Fibroblast of the aortic adventitia (primary cell): ENCODE results near the gene EMP1. TPM values are rescaled to one million over a fixed set of nuclear protein-coding genes. Genes with fewer than 3 reads are reported as not detected.

ENCODE experiments used
- DNase-seq: peaks from one replicate; pipeline ENCODE4 v3.0.0-alpha.2; 2010; ENCODE audit warnings: low read depth
- H3K4me3 ChIP-seq: 2 replicates; pipeline ENCODE4 v1.5.1; 2011; ENCODE audit warnings: low read depth, mild to moderate bottlenecking, control low read depth, low read length, moderate library complexity
- total RNA-seq: library from RNA; depleted of rRNA; stranded (reverse); fragments of >200 nt; gene quantifications from 2 replicates; pipeline ENCODE4 v1.2.3, GENCODE V29; 2012; ENCODE audit warnings: low replicate concordance
- TF ChIP-seq, protein P1 (sequence below): IDR thresholded peaks from 2 replicates; pipeline ENCODE4 v1.5.1; 2011; ENCODE audit warnings: mild to moderate bottlenecking, low read length, control low read depth, inconsistent platforms; ENCODE audit not compliant: insufficient read depth

Gene EMP1
- total RNA-seq, 1 donor = 244 TPM

DNA sequence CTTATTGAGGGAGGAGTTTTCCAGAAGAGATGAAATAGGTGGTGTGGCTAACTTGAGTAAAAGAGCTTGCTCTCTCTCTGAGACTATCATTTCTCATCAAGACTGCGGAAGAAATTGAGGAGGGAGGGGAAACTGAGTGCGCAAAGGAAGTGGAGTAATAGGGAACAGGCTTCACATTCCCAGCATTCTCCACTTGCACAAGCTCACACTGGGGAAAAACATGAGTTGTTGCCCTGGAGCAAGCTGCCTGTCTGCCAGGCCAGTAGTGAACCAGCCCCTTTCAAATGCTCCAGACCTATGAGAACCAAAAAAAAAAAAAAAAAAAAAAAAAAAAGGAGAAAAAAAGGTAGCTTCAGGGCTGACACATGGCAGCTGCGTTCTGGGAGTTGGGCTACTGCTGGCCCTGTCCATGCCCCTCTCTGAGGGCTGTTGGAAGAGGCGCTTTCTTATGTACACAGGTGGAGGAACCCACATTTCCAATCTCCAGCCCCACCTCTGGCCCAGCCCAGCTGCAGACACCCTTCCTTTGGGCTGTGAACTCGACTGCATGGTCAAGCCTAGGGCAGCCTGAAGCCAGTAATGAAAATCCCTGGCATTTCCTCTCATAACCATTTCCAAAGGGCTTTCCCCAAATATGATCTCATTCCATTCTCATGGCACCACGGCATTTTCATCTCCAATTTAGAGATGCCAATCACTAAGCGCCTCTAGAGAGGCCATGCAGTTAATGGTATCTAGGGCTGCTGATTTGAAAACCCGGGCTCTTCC lies 32.5 kb upstream of the EMP1 start:
- DNase-seq = no peak
- H3K4me3 ChIP-seq = no peak overlapping the region
- TF ChIP-seq, protein P1, sequence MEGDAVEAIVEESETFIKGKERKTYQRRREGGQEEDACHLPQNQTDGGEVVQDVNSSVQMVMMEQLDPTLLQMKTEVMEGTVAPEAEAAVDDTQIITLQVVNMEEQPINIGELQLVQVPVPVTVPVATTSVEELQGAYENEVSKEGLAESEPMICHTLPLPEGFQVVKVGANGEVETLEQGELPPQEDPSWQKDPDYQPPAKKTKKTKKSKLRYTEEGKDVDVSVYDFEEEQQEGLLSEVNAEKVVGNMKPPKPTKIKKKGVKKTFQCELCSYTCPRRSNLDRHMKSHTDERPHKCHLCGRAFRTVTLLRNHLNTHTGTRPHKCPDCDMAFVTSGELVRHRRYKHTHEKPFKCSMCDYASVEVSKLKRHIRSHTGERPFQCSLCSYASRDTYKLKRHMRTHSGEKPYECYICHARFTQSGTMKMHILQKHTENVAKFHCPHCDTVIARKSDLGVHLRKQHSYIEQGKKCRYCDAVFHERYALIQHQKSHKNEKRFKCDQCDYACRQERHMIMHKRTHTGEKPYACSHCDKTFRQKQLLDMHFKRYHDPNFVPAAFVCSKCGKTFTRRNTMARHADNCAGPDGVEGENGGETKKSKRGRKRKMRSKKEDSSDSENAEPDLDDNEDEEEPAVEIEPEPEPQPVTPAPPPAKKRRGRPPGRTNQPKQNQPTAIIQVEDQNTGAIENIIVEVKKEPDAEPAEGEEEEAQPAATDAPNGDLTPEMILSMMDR = no peak

DNA sequence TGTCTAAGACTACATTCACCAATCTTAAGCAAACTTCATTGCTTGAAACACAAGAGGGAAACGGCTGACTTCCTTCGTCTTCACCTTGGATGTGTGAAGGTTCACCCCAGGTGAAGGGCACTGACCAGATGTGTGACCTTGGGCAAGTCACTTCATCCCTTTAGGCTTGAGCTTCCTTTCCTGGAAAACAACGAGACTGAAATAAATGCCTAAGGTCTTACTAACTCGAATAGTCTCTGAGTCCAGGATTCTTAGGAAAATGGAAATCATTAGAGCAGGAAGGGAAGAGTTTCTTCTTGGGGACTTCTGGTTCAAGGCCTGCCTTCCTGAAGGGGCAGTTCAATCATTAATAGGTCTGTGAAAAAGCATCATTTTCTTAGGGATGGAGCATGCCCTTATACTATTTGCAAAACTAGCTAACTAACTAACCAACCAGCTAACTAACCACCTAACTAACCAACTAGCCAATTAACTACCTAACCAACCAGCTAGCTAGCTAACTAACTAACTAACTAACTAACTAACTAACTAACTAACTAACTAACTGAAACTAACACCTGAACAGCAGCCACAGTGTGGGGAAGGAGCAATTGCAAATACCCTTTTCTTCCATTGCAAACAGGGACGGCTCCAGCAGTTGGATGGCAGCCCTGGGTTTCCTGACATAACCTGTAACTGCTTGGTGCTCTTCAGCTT lies 31.5 kb upstream of the EMP1 start:
- TF ChIP-seq, protein P1 = no peak
- H3K4me3 ChIP-seq = no peak overlapping the region
- no peak for DNase-seq

DNA sequence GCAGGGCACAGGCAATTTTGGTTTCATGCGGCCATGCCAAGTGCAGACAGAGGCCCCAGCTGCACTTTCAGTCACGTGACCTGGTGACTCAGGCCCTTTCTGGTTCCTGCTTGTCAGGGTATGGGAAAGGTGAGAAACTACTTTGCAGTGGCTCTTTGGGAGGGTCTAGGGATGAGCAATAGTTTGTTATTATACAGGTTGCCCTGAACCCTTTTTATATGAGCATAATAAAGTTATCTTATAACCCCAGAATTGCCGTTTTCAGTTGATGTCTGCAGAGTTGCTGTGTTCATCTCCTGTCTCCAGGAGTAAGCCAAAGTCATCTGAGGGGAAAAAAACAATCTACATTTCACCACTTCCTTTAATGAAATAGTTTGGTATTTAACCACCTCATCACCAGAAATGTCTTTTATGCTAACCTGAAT lies 30.9 kb upstream of the EMP1 start:
- H3K4me3 ChIP-seq = no peak overlapping the region
- peak; percentile 75 for DNase-seq
- TF ChIP-seq, protein P1 = no peak

GRCh38 chr12:13167226-13167625 lies 29.3 kb upstream of the EMP1 start:
- TF ChIP-seq, protein P1 = no peak
- DNase-seq = no peak

GRCh38 chr12:13167906-13168305 lies 28.6 kb upstream of the EMP1 start:
- TF ChIP-seq, protein P1 = no peak
- DNase-seq = no peak

More at GRCh38 chr12:13167226-13167625, 29.3 kb upstream of the EMP1 start:
- no peak overlapping the region for H3K4me3 ChIP-seq

GRCh38 chr12:13169272-13169671 lies 27.3 kb upstream of the EMP1 start:
- DNase-seq = no peak
- H3K4me3 ChIP-seq = no peak overlapping the region
- TF ChIP-seq, protein P1 = no peak

More at GRCh38 chr12:13167906-13168305, 28.6 kb upstream of the EMP1 start:
- no peak overlapping the region for H3K4me3 ChIP-seq
